NCI-H2029 (cell line): ENCODE data around the gene FBXO27.
A peak's percentile ranks its signal among the peaks of the same experiment; 100 is the strongest.
"Not testable (repeated sequence)": the region's sequence is repeated elsewhere in the genome, so short reads cannot be mapped to it uniquely, and the experiment has no call there.

Experiments
- DNase-seq: peaks from one replicate; lab custom pipeline; 2025; lab: John Stamatoyannopoulos, UW

The FBXO27 gene

DNA sequence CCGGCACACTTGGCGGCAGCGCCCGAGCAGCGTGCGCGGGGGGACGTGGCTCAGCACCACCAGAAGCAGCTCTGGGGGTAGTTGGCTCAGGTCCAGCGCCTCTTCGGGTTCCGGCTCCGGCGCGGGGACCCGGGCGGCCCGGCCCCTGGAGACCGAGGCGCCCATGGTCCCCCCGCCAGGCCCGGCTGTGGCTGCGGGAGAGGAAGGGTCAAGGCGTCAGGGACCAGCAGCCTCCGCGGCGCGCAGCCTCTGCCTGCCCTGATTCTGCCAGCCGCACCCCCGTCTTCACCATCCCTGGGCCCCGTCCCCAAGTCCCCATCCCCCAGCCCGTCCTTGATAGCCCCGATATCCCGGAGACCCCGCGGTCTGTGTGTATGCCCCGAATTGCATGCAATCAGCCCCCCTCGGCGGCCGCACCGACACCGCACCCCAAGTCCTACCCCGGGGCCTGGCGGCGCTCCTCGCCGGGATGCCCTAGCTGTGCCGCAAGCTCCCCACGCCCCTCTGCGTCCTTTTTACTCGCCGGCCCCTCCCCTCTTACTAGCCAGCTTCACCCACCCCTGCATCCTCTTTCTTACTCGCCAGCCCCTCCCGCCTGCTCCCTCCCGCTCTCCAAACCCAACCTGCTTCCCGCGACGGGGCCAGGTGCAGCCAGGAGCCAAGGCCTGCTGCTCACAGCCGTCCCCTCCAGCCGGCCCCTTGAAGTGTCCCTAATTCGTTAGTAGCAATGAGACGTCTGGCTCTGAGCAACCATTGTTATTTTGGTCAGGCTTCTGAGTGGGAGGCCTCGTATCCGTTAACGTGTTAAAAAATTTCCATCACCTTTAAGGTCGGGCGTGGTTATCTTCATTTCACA is at the start of gene FBXO27:
Gene FBXO27, minus strand, starts transcription at position 487 of the 856 bp plus-strand sequence. Its CDS starts 322 bp downstream, at position 165.
- DNase-seq = no peak

DNA sequence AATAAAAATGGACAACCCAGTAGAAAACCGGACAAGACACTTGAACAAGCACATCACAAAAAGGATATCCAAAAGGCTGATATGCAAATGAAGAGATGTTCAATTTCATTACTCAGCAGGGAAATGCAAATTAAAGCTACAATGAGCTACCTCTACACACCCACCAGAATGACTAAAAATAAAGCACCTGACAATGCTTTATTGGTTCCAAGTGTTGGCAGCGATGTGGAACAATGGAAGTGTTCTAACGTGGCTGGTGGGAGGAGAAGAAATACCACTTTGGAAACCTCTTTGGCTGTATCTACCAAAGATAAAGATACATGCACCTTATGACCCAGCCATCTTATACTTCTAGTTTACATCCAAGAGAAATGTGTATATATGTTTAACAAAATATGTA is 48.1 kb upstream of the FBXO27 start:
- DNase-seq = no peak

GRCh38 chr19:39078436-39079200 is 46.3 kb upstream of the FBXO27 start:
- no peak for DNase-seq

DNA sequence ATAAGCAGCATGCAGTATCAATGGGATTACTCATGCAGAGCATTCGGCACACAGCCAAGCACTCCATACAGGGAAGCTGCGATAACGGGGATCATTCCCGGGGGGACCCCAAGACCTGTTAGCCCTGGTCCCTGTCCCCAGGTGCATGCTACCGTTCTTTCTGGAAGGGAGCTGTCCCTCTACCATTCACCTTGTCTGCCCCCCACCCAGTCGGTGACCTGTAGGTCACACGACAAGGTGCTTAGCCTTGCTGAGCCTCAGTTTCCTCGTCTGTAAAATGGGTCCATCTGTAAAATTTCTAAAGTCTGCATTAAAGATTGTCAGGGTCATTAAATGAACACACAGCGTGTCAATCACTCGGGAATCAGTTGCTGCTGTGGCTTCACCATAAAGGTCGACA is 45.0 kb upstream of the FBXO27 start:
- DNase-seq = no peak

DNA sequence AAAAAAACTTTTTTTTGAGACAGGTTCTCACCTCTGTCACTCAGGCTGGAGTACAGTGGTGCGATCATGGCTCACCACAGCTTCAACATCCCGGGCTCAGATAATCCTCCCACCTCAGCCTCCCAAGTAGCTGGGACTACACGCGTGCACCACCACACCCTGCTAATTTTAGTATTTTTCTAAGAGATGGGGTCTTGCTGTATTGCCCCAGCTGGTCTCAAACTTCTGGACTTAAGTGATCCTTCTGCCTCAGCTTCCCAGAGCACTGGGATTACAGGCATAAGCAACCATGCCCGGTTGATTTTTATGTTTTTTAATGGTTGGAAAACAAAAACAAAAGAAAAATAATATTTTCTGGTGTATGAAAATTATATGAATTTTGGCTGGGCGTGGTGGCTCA is 42.6 kb upstream of the FBXO27 start:
- DNase-seq = no peak

- no peak for DNase-seq
Observed at GRCh38 chr19:39074205-39074692, 41.9 kb upstream of the FBXO27 start.

DNA sequence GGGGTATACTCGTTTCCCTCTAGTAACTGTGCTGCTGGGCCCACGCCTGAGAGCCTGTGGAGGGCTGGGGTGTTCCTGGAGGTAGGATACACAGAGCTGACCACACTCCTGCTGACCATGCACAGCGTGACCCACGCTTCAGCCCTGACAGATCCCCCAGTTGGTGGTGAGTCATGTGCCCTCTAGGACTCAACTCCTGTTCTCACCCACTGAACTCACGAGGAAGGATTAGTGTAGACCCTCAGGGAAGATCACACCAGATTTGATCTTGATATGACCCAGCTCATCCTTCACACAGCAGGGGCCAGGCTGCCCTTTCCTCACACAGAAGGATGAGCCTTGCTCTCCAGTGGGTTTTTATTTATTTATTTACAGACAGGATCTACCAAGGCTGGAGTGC is 38.5 kb upstream of the FBXO27 start:
- DNase-seq = no peak

GRCh38 chr19:39068259-39068658 is 35.9 kb upstream of the FBXO27 start:
- DNase-seq = not testable (repeated sequence)

- no peak for DNase-seq
Observed at GRCh38 chr19:39067104-39067503, 34.8 kb upstream of the FBXO27 start.

DNA sequence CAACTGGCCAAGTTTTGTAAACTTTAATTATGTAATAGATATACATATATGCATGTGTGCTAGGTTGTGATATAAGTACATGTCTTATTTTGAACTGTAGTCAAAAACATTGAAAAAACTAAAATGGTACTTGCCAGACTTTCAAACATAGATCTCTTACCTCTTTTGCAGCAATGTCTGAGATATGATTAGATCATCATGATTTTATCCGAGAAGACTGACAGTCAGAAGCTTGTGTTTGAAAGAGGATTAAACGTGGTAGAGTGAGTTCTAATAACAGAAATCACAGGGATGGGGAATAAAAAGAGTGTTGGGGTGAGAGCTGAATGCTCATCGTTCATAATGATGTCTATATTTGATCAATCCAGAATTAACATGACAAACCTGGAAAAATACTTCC is 33.6 kb upstream of the FBXO27 start:
- DNase-seq = no peak

- no peak for DNase-seq
Observed at GRCh38 chr19:39064405-39064804, 32.1 kb upstream of the FBXO27 start.

DNA sequence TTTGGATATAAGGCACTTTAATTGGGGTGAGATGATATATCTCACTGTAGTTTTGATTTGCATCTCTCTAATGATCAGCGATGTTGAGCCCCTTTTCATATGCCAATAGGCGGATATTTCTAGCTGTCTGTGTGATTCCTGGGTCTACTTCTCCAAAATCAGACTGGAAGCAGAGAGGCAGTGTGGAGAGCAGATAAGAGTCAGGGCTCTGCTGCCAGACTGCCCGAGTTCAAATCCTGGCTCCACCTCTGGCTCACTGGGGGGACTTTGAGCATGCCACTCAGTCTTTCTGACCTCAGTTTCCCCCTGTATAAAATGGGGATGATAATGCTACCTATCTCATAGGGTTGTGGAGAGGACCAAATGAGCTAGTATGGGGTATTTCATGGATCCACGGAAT is 27.8 kb upstream of the FBXO27 start:
- no peak for DNase-seq

DNA sequence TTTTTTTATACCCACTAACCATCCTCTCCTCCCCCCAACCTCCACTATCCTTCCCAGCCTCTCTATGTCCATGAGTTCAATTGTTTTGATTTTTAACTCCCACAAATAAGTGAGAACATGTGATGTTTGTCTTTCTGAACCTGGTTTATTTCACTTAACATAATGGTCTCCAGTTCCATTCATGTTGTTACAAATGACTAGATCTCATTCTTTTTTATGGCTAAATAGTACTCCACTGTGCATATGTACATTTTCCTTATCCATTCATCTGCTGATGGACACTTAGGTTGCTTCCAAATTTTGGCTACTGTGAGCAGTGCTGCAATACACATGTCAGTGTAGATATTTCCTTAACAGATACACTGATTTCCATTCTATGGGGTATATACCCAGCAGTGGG is 27.0 kb upstream of the FBXO27 start:
- no peak for DNase-seq

GRCh38 chr19:39057615-39058014 is 25.3 kb upstream of the FBXO27 start:
- no peak for DNase-seq

GRCh38 chr19:39054091-39054470 is 21.7 kb upstream of the FBXO27 start:
- no peak for DNase-seq

- no peak for DNase-seq
Observed at GRCh38 chr19:39053276-39054090, 21.1 kb upstream of the FBXO27 start.

- DNase-seq = no peak
Observed at GRCh38 chr19:39052846-39053245, 20.5 kb upstream of the FBXO27 start.

DNA sequence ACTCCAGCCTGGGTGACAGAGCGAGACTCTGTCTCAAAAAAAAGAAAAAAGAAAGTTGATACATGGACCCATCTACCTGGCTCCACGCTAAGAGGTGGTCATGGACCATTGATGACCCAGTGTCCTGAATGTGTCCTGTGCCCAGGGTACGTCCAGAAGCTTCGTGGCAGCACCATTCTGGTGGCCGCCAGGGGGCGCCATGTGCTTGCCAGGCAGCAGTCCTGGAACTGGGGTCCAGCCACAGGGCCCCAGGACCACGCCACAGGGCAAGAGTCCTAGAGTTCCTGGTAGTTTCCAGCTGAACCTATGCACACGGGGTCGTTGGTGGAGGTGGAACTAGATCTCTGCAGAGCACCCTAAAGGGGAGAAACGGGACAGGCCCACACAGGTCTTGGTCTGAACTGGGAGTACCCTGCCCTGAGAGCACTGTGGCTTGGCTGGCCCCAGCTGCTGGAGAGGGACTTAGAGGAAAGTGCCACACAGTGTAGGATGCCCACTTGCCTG is 19.9 kb upstream of the FBXO27 start:
- no peak for DNase-seq

DNA sequence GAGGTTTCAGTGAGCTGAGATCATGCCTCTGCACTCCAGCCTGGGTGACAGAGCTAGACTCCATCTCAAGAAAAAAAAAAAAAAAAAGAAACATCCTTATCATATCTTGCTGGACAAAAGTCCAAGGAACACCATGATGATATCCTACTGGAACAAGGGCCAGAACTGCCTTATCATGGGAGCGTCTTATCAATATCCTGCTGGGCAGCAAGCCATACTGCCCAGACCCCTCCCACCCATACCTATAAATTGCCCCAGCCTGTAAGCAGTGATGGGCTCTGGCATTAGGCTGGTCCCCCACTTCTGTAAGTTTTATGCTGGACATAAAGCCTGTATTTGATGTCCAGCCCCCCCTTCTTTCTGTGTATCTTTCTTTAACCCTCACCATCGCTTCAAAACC is 14.7 kb upstream of the FBXO27 start:
- no peak for DNase-seq

GRCh38 chr19:39046037-39046821 is 13.9 kb upstream of the FBXO27 start:
- peak; percentile 7 for DNase-seq

DNA sequence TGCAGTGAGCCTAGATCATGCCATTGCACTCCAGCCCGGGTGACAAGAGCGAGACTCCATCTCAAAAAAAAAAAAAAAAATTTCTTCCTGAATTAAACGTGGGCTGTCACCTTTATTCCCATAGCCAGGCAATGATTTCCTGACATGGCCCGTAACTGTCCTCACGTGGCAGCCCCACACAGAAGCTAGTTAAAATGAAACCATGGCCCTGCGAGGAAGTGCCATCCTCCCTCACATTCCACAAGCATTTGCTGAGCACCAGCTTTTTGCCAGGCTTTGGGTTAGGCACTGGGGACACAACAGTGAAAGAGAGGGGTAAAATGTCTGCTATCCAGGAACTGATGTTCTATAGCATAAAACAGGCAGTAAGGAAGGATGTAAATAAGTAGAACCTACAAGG is 13.2 kb upstream of the FBXO27 start:
- no peak for DNase-seq
